GM10266 (cell line): ENCODE data around the gene ARHGAP42.

Experiments
- DNase-seq: peaks from one replicate; pipeline ENCODE4 v3.0.0; 2012; ENCODE audit errors: extremely low spot score
- TF ChIP-seq, protein P1 (sequence below): IDR thresholded peaks from 2 replicates; pipeline ENCODE4 v1.5.1; 2012; ENCODE audit warnings: mild to moderate bottlenecking, low read depth; ENCODE audit not compliant: control insufficient read depth, insufficient read depth; ENCODE audit errors: missing control alignments

The ARHGAP42 gene

DNA sequence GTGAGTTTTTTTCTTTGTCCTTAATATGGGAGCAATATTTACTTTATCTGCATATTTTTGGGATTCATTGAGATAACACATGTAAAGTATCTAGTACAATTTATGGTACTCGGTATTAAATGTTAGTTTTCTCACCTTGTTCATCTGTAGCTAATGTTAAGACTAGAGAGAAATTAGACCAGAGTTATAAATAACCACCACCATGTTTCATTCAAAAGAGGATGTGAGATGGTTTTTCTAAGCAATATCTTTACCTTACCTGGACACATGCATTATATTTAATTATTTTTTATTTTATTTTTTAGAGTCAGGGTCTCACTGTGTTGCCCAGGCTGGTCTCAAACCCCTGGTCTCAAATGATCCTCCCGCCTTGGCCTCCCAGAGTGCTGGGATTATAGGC, 18.4 kb downstream of the ARHGAP42 start:
- DNase-seq = no peak
- TF ChIP-seq, protein P1, sequence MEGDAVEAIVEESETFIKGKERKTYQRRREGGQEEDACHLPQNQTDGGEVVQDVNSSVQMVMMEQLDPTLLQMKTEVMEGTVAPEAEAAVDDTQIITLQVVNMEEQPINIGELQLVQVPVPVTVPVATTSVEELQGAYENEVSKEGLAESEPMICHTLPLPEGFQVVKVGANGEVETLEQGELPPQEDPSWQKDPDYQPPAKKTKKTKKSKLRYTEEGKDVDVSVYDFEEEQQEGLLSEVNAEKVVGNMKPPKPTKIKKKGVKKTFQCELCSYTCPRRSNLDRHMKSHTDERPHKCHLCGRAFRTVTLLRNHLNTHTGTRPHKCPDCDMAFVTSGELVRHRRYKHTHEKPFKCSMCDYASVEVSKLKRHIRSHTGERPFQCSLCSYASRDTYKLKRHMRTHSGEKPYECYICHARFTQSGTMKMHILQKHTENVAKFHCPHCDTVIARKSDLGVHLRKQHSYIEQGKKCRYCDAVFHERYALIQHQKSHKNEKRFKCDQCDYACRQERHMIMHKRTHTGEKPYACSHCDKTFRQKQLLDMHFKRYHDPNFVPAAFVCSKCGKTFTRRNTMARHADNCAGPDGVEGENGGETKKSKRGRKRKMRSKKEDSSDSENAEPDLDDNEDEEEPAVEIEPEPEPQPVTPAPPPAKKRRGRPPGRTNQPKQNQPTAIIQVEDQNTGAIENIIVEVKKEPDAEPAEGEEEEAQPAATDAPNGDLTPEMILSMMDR = no peak

DNA sequence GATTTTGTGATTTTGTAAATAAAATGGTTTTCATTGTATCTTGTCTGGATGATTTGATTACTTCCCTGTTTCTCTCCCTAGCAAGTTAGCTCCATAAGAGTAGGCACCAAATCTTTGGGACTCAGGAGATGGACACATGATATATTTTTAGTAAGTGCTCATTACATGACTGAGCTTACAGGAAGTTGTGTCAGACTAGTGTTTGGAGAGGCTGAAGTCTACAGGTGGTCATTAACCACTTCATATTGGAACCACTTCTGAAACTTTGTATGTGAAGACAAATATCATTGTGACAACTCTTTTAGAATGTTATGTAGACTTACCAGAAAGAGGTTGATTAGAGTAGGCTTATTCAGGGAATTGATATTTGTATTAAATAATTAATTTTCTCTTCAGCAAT, 19.1 kb downstream of the ARHGAP42 start:
- DNase-seq = no peak
- TF ChIP-seq, protein P1 = no peak

DNA sequence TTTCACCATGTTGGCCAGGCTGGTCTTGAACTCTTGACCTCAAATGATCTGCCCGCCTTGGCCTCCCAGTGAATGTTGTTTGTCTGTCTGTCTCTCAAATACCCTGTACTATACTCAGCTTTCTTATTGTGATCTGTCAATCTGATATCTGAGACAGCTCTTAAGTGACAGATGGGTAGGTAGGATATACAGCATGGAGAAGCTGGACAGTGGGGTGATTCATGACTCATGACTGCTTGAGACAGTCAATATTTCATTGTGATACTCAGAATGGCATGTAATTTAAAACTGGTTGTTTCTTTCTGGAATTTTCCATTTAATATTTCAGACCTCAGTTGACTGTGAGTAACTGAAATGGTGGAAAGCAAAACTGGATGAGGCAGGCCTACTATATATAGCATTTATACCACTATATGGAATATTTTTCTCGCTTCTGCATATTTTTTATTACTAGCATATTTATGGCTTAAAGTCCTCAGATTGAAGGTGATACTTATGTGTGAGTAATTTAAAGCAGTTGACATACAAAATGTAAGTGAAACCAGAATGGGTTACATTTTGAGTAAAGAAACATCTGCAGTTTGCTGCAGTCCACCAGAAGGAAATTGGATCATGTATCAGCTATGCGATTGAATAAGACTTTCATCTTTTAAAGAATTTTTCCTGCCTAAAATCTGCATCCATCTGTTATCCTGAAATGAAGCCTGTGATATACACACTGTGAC, 22.3 kb downstream of the ARHGAP42 start:
- no peak for DNase-seq

DNA sequence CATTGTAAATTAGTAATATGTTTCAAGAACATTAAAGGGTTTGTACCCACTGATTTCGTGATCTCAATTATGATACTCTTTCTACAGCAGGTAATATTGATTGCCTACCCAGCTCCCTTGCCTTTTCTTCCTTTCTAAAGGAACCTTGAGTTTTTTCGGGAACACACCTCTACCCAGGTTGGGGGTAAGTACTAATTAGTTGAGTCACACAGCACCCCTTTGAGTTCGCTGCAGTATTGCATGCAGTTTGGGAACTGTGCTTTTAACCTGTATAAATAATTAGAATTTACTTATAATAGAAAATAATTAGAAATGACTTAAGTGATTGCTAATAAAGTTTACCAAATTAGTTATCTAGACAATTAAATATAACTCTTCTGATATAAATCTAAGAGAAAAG, 24.9 kb downstream of the ARHGAP42 start:
- TF ChIP-seq, protein P1 = no peak

More for the DNA sequence above, 22.3 kb downstream of the ARHGAP42 start:
- TF ChIP-seq, protein P1 = no peak

DNA sequence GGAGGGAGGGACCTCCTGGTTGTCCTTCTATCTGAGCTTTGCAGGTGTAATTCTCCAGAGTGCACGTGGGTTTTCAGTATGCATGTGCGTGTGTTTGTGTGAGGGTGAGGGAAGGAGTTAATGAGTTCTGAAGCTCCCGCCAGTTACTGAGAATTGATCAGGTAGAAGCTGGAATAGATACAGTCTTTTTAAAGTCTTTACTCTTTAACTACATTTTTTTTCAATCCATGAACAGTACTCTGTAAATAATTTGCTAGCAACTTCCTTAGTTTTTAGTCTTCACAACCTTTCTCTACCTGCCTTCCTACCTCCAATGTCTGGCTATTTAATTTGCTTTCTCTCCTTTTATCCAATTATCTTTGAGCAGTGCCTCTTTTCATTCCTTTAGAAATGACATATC, 25.5 kb downstream of the ARHGAP42 start:
- no peak for DNase-seq
- TF ChIP-seq, protein P1 = no peak

More for the DNA sequence above, 24.9 kb downstream of the ARHGAP42 start:
- DNase-seq = no peak

DNA sequence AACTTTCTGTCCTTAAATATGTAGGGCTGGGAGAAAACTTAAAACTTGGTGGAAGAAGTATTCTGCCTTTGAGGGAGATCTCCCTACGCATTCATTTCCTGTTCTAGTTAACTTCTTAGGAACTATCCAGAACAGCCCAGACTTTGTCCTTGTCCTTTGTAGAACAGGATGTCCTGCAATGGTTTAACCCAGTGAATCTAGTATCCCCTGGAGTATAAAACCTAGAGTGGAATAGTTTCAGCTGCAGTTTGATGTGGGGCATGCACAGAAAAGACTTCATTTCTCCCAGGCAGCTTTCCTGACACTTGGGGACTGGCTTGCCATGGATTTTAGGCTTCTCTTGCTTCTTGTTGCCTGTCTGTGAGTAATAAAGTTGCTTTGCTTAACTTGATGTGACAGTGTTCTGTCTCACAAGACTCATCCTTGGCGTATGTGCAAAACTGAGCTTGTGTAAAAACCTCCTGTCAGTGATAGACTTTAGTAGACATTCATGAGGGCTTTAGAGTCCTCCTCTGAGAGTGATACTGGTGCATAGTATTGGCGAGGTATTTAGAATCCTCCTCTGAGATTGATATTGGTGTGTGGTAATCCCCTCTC, 28.2 kb downstream of the ARHGAP42 start:
- no peak for DNase-seq
- TF ChIP-seq, protein P1 = no peak

DNA sequence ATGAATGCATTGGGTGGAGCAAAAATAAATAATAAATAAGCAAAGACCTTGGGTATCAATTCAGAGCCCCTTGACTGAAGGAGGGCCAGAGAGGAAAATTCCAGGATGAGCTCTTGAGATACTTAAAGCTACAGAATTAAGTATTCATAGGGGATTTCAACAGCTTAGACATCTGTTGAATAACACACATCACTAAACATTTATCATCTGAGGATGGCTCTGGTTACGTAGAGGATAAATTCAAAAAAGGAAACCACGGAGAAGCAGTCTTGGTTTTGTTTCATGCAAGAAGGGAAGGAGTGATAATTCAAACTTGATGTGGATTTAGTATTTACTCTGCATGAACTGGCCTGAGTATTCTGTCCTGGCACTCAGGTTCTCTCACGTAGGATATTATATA, 29.8 kb downstream of the ARHGAP42 start:
- DNase-seq = no peak
- TF ChIP-seq, protein P1 = no peak
